ENCODE data around the gene AP5B1.
A peak's percentile ranks its signal among the peaks of the same experiment; 100 is the strongest.
"Not testable (repeated sequence)": the region's sequence is repeated elsewhere in the genome, so short reads cannot be mapped to it uniquely, and the experiment has no call there.

The AP5B1 gene

DNA sequence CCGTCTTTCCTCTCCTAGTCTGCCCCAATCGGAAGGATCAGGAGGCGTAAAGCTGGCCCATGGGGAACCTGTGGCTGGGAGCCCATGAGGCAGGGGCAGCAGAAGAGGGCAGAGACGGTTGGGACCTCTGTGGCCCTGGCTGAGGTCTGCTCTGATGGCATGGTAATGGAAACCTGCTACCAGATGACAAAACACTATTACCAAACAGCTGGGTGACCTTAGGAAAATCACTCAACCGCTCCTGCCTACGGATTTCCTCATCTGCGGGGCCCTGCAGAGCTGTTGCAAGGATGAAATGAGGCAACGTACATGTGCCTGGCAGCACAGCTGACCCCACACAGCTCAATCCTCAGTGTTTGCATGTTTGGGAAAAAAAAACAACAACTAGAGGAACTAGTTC is 4.6 kb downstream of the AP5B1 start:
- peaks cover 15% of the 10 kb centered on the region for H3K4me1 ChIP-seq (ENCODE audit: control insufficient read depth, insufficient read depth, low read length, unreplicated experiment)
- H3K36me3 ChIP-seq (ENCODE audit: insufficient read depth, low read length), result peaks cover 7% of the 10 kb centered on the region; the same call in 1 of the 2 replicates
- H3K27ac ChIP-seq (ENCODE audit: low read depth, low read length), result peak overlapping the region; percentile 27; the same call in 1 of the 2 replicates
- peaks cover 31% of the 10 kb centered on the region for H3K79me2 ChIP-seq (ENCODE audit: control insufficient read depth, insufficient read depth, low read length, unreplicated experiment)
- H3K4me3 ChIP-seq (ENCODE audit: low read depth, low read length), result no peak overlapping the region
- no peaks in the 10 kb centered on the region for H3K27me3 ChIP-seq (ENCODE audit: insufficient read depth, low read length)
- H2AFZ ChIP-seq (ENCODE audit: low read length, unreplicated experiment), result no peak overlapping the region

- H3K27ac ChIP-seq (ENCODE audit: low read depth, low read length), result peak overlapping the region; percentile 62; the same call in 1 of the 2 replicates
- peaks cover 30% of the 10 kb centered on the region for H3K79me2 ChIP-seq (ENCODE audit: control insufficient read depth, insufficient read depth, low read length, unreplicated experiment)
- peaks cover 16% of the 10 kb centered on the region for H3K4me1 ChIP-seq (ENCODE audit: control insufficient read depth, insufficient read depth, low read length, unreplicated experiment)
- H3K36me3 ChIP-seq (ENCODE audit: insufficient read depth, low read length), result peaks cover 7% of the 10 kb centered on the region; the same call in 1 of the 2 replicates
- H3K4me3 ChIP-seq (ENCODE audit: low read depth, low read length), result no peak overlapping the region
- no peaks in the 10 kb centered on the region for H3K27me3 ChIP-seq (ENCODE audit: insufficient read depth, low read length)
- no peak overlapping the region for H2AFZ ChIP-seq (ENCODE audit: low read length, unreplicated experiment)
These were observed 6.1 kb downstream of the AP5B1 start for GRCh38 chr11:65774525-65775306.

- H3K4me1 ChIP-seq (ENCODE audit: control insufficient read depth, insufficient read depth, low read length, unreplicated experiment), result peaks cover 11% of the 10 kb centered on the region
- H3K4me3 ChIP-seq (ENCODE audit: low read depth, low read length), result no peak overlapping the region
- no peaks in the 10 kb centered on the region for H3K27me3 ChIP-seq (ENCODE audit: insufficient read depth, low read length)
- peaks cover 7% of the 10 kb centered on the region; the same call in 1 of the 2 replicates for H3K36me3 ChIP-seq (ENCODE audit: insufficient read depth, low read length)
- peaks cover 22% of the 10 kb centered on the region for H3K79me2 ChIP-seq (ENCODE audit: control insufficient read depth, insufficient read depth, low read length, unreplicated experiment)
- no peak overlapping the region for H3K27ac ChIP-seq (ENCODE audit: low read depth, low read length)
- H2AFZ ChIP-seq (ENCODE audit: low read length, unreplicated experiment), result no peak overlapping the region
These were observed 6.9 kb downstream of the AP5B1 start for GRCh38 chr11:65773784-65774411.

GRCh38 chr11:65771589-65772112 is 9.1 kb downstream of the AP5B1 start:
- no peak overlapping the region for H3K27ac ChIP-seq (ENCODE audit: low read depth, low read length)
- peaks cover 8% of the 10 kb centered on the region for H3K4me1 ChIP-seq (ENCODE audit: control insufficient read depth, insufficient read depth, low read length, unreplicated experiment)
- H3K79me2 ChIP-seq (ENCODE audit: control insufficient read depth, insufficient read depth, low read length, unreplicated experiment), result peaks cover 3% of the 10 kb centered on the region
- no peaks in the 10 kb centered on the region for H3K36me3 ChIP-seq (ENCODE audit: insufficient read depth, low read length)
- H2AFZ ChIP-seq (ENCODE audit: low read length, unreplicated experiment), result no peak overlapping the region
- H3K27me3 ChIP-seq (ENCODE audit: insufficient read depth, low read length), result no peaks in the 10 kb centered on the region
- H3K4me3 ChIP-seq (ENCODE audit: low read depth, low read length), result no peak overlapping the region

DNA sequence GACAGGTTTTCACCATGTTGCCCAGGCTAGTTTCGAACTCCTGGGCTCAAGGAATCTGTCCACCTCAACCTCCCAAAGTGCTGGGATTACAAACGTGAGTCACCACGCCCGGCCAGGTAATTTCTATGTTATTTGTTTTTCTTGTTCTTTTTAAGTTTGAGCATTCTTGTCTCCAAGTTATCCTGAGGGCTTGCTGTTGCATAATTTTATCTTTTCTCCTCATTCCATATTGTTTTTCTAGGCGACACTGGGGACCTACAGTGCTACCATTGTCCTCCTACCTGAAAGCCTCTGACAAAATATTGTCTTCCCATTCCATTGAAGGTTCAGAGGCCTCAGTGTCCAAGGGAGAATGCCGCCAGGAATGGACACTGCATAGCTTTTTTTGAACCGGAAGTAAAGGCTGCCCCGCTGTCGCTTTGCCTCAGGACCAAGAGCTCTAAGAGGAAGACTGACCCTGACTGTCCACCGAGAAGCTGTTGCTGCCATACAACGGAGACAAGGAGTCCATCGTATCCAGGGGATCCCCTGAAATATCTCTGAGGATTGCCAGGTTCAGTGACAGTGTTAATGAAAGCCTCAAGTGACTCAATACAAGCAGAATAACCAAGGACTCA is 9.7 kb downstream of the AP5B1 start:
- Histone ChIP-seq H3K27me3 (ENCODE audit: insufficient read depth, low read length) (no peaks in the 10 kb centered on the region), H3K4me1 (ENCODE audit: control insufficient read depth, insufficient read depth, low read length, unreplicated experiment) (peaks cover 3% of the 10 kb centered on the region), H3K79me2 (ENCODE audit: control insufficient read depth, insufficient read depth, low read length, unreplicated experiment) (peaks cover 3% of the 10 kb centered on the region), H2AFZ (ENCODE audit: low read length, unreplicated experiment) (no peak overlapping the region), H3K36me3 (ENCODE audit: insufficient read depth, low read length) (no peaks in the 10 kb centered on the region), H3K27ac (ENCODE audit: low read depth, low read length) (no peak overlapping the region), H3K4me3 (ENCODE audit: low read depth, low read length) (no peak overlapping the region)

DNA sequence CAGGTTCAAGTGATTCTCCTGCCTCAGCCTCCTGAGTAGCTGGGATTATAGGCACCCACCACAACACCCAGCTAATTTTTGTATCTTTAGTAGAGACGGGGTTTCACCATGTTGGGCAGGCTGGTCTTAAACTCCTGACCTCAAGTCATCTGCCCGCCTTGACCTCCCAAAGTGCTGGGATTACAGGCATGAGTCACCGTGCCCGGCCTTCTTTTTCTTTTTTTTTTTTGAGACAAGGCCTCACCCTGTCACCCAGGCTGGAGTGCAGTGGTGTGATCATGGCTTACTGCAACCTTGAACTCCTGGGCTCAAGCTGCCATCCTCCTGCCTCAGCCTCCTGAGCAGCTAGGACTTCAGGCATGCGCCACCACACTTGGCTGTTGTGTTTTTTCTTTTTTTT is 13.0 kb downstream of the AP5B1 start:
- not testable (repeated sequence) for H3K79me2 ChIP-seq (ENCODE audit: control insufficient read depth, insufficient read depth, low read length, unreplicated experiment); H3K36me3 ChIP-seq (ENCODE audit: insufficient read depth, low read length); H3K4me3 ChIP-seq (ENCODE audit: low read depth, low read length); H3K4me1 ChIP-seq (ENCODE audit: control insufficient read depth, insufficient read depth, low read length, unreplicated experiment); H2AFZ ChIP-seq (ENCODE audit: low read length, unreplicated experiment); H3K27me3 ChIP-seq (ENCODE audit: insufficient read depth, low read length); H3K27ac ChIP-seq (ENCODE audit: low read depth, low read length)

DNA sequence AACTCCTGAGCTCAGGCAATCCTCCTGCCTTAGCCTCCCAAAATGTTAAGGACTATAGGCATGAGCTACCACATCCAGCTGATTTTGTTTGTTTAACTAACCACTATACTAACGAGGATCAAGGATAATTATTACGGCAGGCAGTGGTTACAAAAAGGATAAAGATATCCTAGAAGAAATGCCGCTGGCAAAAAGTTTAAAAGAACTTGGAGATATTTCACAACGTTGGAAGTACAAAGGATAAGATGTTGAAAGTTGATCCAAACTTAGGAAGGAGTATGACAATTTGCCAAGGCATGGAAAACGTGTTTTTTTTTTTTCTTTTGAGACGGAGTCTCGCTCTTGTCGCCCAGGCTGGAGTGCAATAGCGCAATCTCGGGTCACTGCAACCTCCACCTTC is 13.4 kb downstream of the AP5B1 start:
- Histone ChIP-seq H3K27me3 (ENCODE audit: insufficient read depth, low read length) (no peaks in the 10 kb centered on the region), H3K27ac (ENCODE audit: low read depth, low read length) (no peak overlapping the region), H3K4me3 (ENCODE audit: low read depth, low read length) (no peak overlapping the region), H3K79me2 (ENCODE audit: control insufficient read depth, insufficient read depth, low read length, unreplicated experiment) (no peaks in the 10 kb centered on the region), H2AFZ (ENCODE audit: low read length, unreplicated experiment) (no peak overlapping the region), H3K36me3 (ENCODE audit: insufficient read depth, low read length) (no peaks in the 10 kb centered on the region), H3K4me1 (ENCODE audit: control insufficient read depth, insufficient read depth, low read length, unreplicated experiment) (peaks cover 3% of the 10 kb centered on the region)

GRCh38 chr11:65766535-65766934 is 14.2 kb downstream of the AP5B1 start:
- Histone ChIP-seq H3K27ac (ENCODE audit: low read depth, low read length) (no peak overlapping the region), H2AFZ (ENCODE audit: low read length, unreplicated experiment) (no peak overlapping the region), H3K79me2 (ENCODE audit: control insufficient read depth, insufficient read depth, low read length, unreplicated experiment) (no peaks in the 10 kb centered on the region), H3K4me3 (ENCODE audit: low read depth, low read length) (no peak overlapping the region), H3K4me1 (ENCODE audit: control insufficient read depth, insufficient read depth, low read length, unreplicated experiment) (peaks cover 3% of the 10 kb centered on the region), H3K27me3 (ENCODE audit: insufficient read depth, low read length) (no peaks in the 10 kb centered on the region), H3K36me3 (ENCODE audit: insufficient read depth, low read length) (no peaks in the 10 kb centered on the region)

GRCh38 chr11:65764434-65764833 is 16.3 kb downstream of the AP5B1 start:
- no peak overlapping the region for H3K27ac ChIP-seq (ENCODE audit: low read depth, low read length)
- H3K4me1 ChIP-seq (ENCODE audit: control insufficient read depth, insufficient read depth, low read length, unreplicated experiment), result peaks cover under 1% of the 10 kb centered on the region
- no peak overlapping the region for H3K4me3 ChIP-seq (ENCODE audit: low read depth, low read length)
- no peaks in the 10 kb centered on the region for H3K36me3 ChIP-seq (ENCODE audit: insufficient read depth, low read length)
- no peak overlapping the region for H2AFZ ChIP-seq (ENCODE audit: low read length, unreplicated experiment)
- H3K79me2 ChIP-seq (ENCODE audit: control insufficient read depth, insufficient read depth, low read length, unreplicated experiment), result no peaks in the 10 kb centered on the region
- no peaks in the 10 kb centered on the region for H3K27me3 ChIP-seq (ENCODE audit: insufficient read depth, low read length)

DNA sequence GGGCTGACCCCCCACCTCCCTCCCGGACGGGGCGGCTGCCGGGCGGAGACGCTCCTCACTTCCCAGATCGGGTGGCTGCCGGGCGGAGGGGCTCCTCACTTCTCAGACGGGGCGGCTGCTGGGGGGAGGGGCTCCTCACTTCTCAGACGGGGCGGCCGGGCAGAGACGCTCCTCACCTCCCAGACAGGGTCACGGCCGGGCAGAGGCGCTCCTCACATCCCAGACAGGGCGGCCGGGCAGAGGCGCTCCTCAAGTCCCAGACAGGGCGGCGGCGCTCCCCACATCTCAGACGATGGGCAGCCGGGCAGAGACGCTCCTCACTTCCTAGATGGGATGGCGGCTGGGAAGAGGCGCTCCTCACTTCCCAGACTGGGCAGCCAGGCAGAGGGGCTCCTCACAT is 18.0 kb downstream of the AP5B1 start:
- H3K27ac ChIP-seq (ENCODE audit: low read depth, low read length); H3K36me3 ChIP-seq (ENCODE audit: insufficient read depth, low read length); H3K4me1 ChIP-seq (ENCODE audit: control insufficient read depth, insufficient read depth, low read length, unreplicated experiment); H3K4me3 ChIP-seq (ENCODE audit: low read depth, low read length); H3K79me2 ChIP-seq (ENCODE audit: control insufficient read depth, insufficient read depth, low read length, unreplicated experiment); H2AFZ ChIP-seq (ENCODE audit: low read length, unreplicated experiment); H3K27me3 ChIP-seq (ENCODE audit: insufficient read depth, low read length): not testable (repeated sequence)
